GM12878 (cell line): Measurements from ENCODE around the gene PLEKHH2. TPM values are rescaled to one million over a fixed set of nuclear protein-coding genes. Genes with fewer than 3 reads are reported as not detected.

Source experiments
- ATAC-seq: fragments of 200-7000 bp; cut with Tn5 transposase; 3 replicates; pipeline ENCODE4 v1.9.1; 2020; ENCODE audit warnings: mild to moderate bottlenecking, moderate library complexity
- BruUV-seq: library from RNA; stranded (reverse); fragments of 400-500 nt; replicated peaks from 2 replicates; lab custom pipeline; 2021; lab: Mats Ljungman, UMichigan
- CTCF ChIA-PET: fragments of 300-600 bp; sonication (Branson Sonifier 250); formaldehyde crosslinking; extraction: SDS; loops from one replicate; lab custom pipeline; 2021; ENCODE audit warnings: inconsistent platforms; lab: Yijun Ruan, JAX
- POLR2A ChIA-PET: fragments of 350-600 bp; formaldehyde crosslinking; extraction: SDS; loops from one replicate; lab custom pipeline; 2021; ENCODE audit warnings: inconsistent platforms; lab: Charles Lee
- RAD21 ChIA-PET: fragments of 300-600 bp; sonication (Branson Sonifier 250); formaldehyde crosslinking; loops from one replicate; lab custom pipeline; 2023; ENCODE audit warnings: antibody characterized with exemption; ENCODE audit not compliant: unreplicated experiment; lab: Charles Lee
- SMC1A ChIA-PET: fragments of 300-600 bp; sonication (Branson Sonifier 250); formaldehyde crosslinking; loops from one replicate; lab custom pipeline; 2023; ENCODE audit not compliant: unreplicated experiment, uncharacterized antibody; lab: Charles Lee
- DNase-seq: peaks from one replicate; pipeline ENCODE4 v3.0.0-alpha.2; 2011; ENCODE audit warnings: low read depth, low spot score
- FAIRE-seq: peaks from 3 replicates; lab custom pipeline; 2011; peaks lifted over from hg19 to GRCh38; lab: Jason Lieb, UNC
- H2AFZ ChIP-seq: 2 replicates; pipeline ENCODE4 v1.6.0; 2011; ENCODE audit warnings: low read depth, low read length, control low read depth; ENCODE audit not compliant: control insufficient read depth
- H3K27ac ChIP-seq: 2 replicates; pipeline ENCODE4 v1.5.1; 2011; ENCODE audit warnings: control low read depth; ENCODE audit not compliant: control insufficient read depth, insufficient read depth
- H3K27me3 ChIP-seq, 2 experiments: replicated peaks in 1 of 2; 2 replicates each; pipeline versions ENCODE4 v1.6.0 to v1.6.1; 2011; ENCODE audit warnings: low read length in 1 of 2; ENCODE audit not compliant: control insufficient read depth in 2 of 2, insufficient read depth in 2 of 2
- H3K36me3 ChIP-seq, 2 experiments: 2 replicates each; pipeline ENCODE4 v1.5.1; 2011; ENCODE audit warnings: low read length in 1 of 2; ENCODE audit not compliant: control insufficient read depth in 2 of 2, insufficient read depth in 2 of 2
- H3K4me1 ChIP-seq: 2 replicates; pipeline ENCODE4 v1.6.1; 2011; ENCODE audit warnings: mild to moderate bottlenecking, low read length, moderate library complexity, mixed read lengths; ENCODE audit not compliant: control insufficient read depth, insufficient read depth
- H3K4me2 ChIP-seq: 2 replicates; pipeline ENCODE4 v1.6.0; 2011; ENCODE audit warnings: control low read depth; ENCODE audit not compliant: control insufficient read depth, insufficient read depth
- H3K4me3 ChIP-seq: fragments of 200-600 bp; sonication (generic); 2 replicates; pipeline ENCODE4 v1.5.1; 2016
- H3K79me2 ChIP-seq: 2 replicates; pipeline ENCODE4 v1.6.0; 2011; ENCODE audit warnings: low read length; ENCODE audit not compliant: control insufficient read depth, insufficient read depth
- H3K9ac ChIP-seq: 2 replicates; pipeline ENCODE4 v1.8.0; 2011; ENCODE audit warnings: low read length, control low read depth, mixed read lengths; ENCODE audit not compliant: control insufficient read depth, insufficient read depth
- H3K9me3 ChIP-seq: replicated peaks from 3 replicates; pipeline ENCODE4 v1.5.1; 2011; ENCODE audit warnings: mild to moderate bottlenecking, low read length; ENCODE audit not compliant: control insufficient read depth, insufficient read depth
- H4K20me1 ChIP-seq: 2 replicates; pipeline ENCODE4 v1.6.0; 2011; ENCODE audit not compliant: control insufficient read depth, insufficient read depth
- ATF7 ChIP-seq: fragments of 450-650 bp; IDR thresholded peaks from 2 replicates; pipeline ENCODE4 v1.6.1; 2016; ENCODE audit warnings: low read depth, mild to moderate bottlenecking
- BACH1 ChIP-seq: fragments of 450-650 bp; IDR thresholded peaks from 2 replicates; pipeline ENCODE4 v1.6.1; 2017; ENCODE audit warnings: mild to moderate bottlenecking, borderline replicate concordance
- CBFB ChIP-seq: IDR thresholded peaks from 2 replicates; pipeline ENCODE4 v1.6.1; 2016; ENCODE audit warnings: antibody characterized with exemption, low read depth
- MTA3 ChIP-seq: IDR thresholded peaks from 2 replicates; pipeline ENCODE4 v1.6.1; 2012; ENCODE audit warnings: low read length, inconsistent platforms, borderline replicate concordance
- MYC ChIP-seq: IDR thresholded peaks from 2 replicates; pipeline ENCODE4 v1.6.1; 2011; ENCODE audit warnings: mild to moderate bottlenecking, low read length, moderate library complexity, inconsistent platforms; ENCODE audit not compliant: insufficient read depth, insufficient replicate concordance, insufficient read length, severe bottlenecking
- RAD21 ChIP-seq: IDR thresholded peaks from 2 replicates; pipeline ENCODE4 v1.6.1; 2011; ENCODE audit warnings: mild to moderate bottlenecking, low read depth, low read length, moderate library complexity; ENCODE audit not compliant: insufficient read depth
- RBBP5 ChIP-seq: fragments of 200-600 bp; sonication (generic); conservative IDR thresholded peaks from 2 replicates; pipeline ENCODE4 v1.6.1; 2016
- RFX5 ChIP-seq: IDR thresholded peaks from 2 replicates; pipeline ENCODE4 v1.6.1; 2011; ENCODE audit warnings: low read depth, low read length, improper control_type of control experiment
- SIN3A ChIP-seq: IDR thresholded peaks from 2 replicates; pipeline ENCODE4 v1.6.1; 2012; ENCODE audit warnings: low read depth, low read length, improper control_type of control experiment
- ZNF274 ChIP-seq: IDR thresholded peaks from one replicate; pipeline ENCODE4 v1.8.0; 2011; ENCODE audit not compliant: insufficient read length, insufficient read depth
- WGBS: methylation state at CpG from one replicate; pipeline ENCODE4 v1.1.6; 2016; ENCODE audit warnings: low lambda C conversion rate; ENCODE audit not compliant: insufficient replicate concordance, insufficient coverage; ENCODE audit errors: missing lambda C conversion rate; 5-methylcytosine and 5-hydroxymethylcytosine counted together
- in situ Hi-C: fragments of 300-500 bp; cut with MboI; formaldehyde crosslinking; loops from 9 replicates; pipeline ENCODE4 v1.14.3; 2018; ENCODE audit warnings: mixed read lengths
- intact Hi-C: fragments of 100-400 bp; cut with micrococcal nuclease; formaldehyde crosslinking; loops from one replicate; pipeline ENCODE4 v1.14.2; 2022; ENCODE audit not compliant: unreplicated experiment
- polyA plus RNA-seq, 11 experiments: library from polyadenylated mRNA; depleted of rRNA in 4 of 11; unstranded in 6 of 11; stranded (reverse) in 5 of 11; fragments of >200 nt; fragmentation: Nextera tagmentation in 4 of 11; fragmentation: Illumina TruSeq in 1 of 11; extraction: Ambion mirVana in 4 of 11; extraction: Trizol in 1 of 11; gene quantifications; 1 replicate in 1 of 11; 2 replicates in 10 of 11; pipeline versions ENCODE4 v1.2.1 to v1.2.3, GENCODE V29; 2011 to 2016; ENCODE audit warnings: inconsistent platforms in 2 of 11, missing spikeins in 2 of 11, low read depth in 1 of 11
- total RNA-seq, 4 experiments: library from RNA; depleted of rRNA in 3 of 4; stranded (reverse); fragments of >200 nt in 3 of 4; fragmentation: Illumina TruSeq in 1 of 4; extraction: Trizol in 1 of 4; gene quantifications; 2 replicates each; pipeline versions ENCODE4 v1.2.1 to v1.2.3, GENCODE V29; 2013 to 2021
- TF ChIP-seq, protein P1 (sequence below): fragments of 450-650 bp; IDR thresholded peaks from 2 replicates; pipeline ENCODE4 v1.6.1; 2017; ENCODE audit warnings: borderline replicate concordance

Gene PLEKHH2
- total and polyA plus RNA-seq, 10 of the 15 experiments (the other 5 are each of a cell fraction or from before 2014, with no cell fraction given), result not detected

DNA sequence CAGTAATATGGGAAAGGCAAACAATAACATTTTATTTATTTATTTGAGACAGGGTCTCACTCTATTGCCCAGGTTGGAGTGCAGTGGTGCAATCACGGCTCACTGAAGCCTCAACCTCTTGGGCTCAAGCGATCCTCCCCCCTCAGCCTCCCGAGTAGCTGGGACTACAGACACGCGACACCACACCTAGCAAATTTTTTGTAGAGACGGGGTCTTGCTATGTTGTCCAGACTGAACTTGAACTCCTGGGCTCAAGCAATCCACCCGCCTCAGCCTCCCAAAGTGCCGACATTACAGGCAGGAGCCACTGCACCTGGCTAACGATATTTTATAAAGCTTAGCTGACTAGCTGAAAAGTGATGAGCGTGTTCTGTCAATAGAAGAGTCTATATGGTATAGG lies 17.5 kb upstream of the PLEKHH2 start (continued):
- TF ChIP-seq, protein P1, sequence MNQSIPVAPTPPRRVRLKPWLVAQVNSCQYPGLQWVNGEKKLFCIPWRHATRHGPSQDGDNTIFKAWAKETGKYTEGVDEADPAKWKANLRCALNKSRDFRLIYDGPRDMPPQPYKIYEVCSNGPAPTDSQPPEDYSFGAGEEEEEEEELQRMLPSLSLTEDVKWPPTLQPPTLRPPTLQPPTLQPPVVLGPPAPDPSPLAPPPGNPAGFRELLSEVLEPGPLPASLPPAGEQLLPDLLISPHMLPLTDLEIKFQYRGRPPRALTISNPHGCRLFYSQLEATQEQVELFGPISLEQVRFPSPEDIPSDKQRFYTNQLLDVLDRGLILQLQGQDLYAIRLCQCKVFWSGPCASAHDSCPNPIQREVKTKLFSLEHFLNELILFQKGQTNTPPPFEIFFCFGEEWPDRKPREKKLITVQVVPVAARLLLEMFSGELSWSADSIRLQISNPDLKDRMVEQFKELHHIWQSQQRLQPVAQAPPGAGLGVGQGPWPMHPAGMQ, result no peak
- no peak for TF ChIP-seq RAD21
- no peak for TF ChIP-seq RFX5
- no peak for TF ChIP-seq MTA3
- no peak for TF ChIP-seq MYC
- TF ChIP-seq ATF7, result no peak
- TF ChIP-seq RBBP5, result no peak
- TF ChIP-seq CBFB, result no peak
- TF ChIP-seq ZNF274, result no peak
- TF ChIP-seq SIN3A, result no peak

DNA sequence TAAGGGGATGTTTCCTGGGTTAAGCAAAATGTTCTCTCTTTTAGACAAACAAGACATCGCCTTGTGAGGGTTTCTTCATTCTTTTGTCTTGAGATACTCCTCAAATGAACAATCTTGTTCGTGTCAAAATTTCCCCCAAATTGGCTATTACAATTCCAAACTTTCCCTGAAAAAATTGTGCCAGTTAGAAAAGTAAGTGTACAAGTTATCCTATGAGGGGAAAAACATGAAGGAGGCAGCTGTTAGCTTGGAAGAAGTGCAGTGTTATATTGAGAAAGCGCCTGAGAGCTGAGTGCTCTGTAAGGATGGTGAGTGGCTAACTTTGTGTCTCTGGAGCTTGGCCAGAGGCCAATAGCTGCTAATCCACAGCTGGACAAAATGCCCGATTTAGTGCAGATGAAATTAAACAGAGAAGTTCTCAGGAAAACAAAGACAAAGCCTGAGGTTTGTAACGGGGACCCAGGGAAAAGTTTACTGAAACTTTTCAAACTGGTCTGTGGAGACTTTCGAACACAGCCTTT lies 14.1 kb upstream of the PLEKHH2 start:
- in situ Hi-C loops (no loop called here), intact Hi-C loops (no loop called here)
- H3K4me2 ChIP-seq, result no peak overlapping the region
- POLR2A ChIA-PET, result no interaction called here
- FAIRE-seq (no peak), DNase-seq (no peak), ATAC-seq (no peak)
- H3K4me1 ChIP-seq, result no peaks in the 10 kb centered on the region
- H3K9ac ChIP-seq, result no peak overlapping the region
- H4K20me1 ChIP-seq, result no peaks in the 10 kb centered on the region
- 40% methylated on average over 6 of the region's 6 CpGs for WGBS
- H3K27ac ChIP-seq, result no peak overlapping the region
- no peak for TF ChIP-seq BACH1
- SMC1A ChIA-PET, result no interaction called here
- no peak overlapping the region for H2AFZ ChIP-seq
- H3K4me3 ChIP-seq, result no peak overlapping the region
- H3K79me2 ChIP-seq, result no peaks in the 10 kb centered on the region
- no peaks in the 10 kb centered on the region for H3K36me3 ChIP-seq
- no peaks in the 10 kb centered on the region for H3K9me3 ChIP-seq
- H3K27me3 ChIP-seq, result no peaks in the 10 kb centered on the region; a peak in 1 of 4 replicates
- no TSS peak for BruUV-seq
- RAD21 ChIA-PET, result no interaction called here
- CTCF ChIA-PET, result no interaction called here
